ENCODE results near the gene KAT8. TPM values are rescaled to one million over a fixed set of nuclear protein-coding genes. Genes with fewer than 3 reads are reported as not detected.
"Not testable (repeated sequence)": the region's sequence is repeated elsewhere in the genome, so short reads cannot be mapped to it uniquely, and the experiment has no call there.

Gene KAT8
- total RNA-seq, 1 donor from 2014 or later, result 40.4 TPM

DNA sequence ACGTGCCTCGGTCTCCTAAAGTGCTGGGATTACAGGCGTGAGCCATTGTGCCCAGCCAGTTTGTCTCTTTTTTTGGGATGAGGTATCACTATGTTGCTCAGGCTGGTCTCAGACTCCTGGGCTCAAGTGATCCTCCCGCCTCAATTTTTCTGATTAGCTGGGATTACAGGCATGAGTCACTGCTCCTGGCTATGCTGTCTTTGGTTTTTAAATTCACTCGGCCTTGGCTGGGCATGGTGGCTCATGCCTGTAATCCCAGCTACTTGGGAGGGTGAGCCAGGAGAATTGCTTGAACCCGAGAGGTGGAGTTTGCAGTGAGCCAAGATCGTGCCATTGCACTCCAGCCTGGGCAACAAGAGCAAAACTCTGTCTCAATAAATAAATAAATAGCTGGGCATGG, 27.0 kb downstream of the KAT8 start:
- not testable (repeated sequence) for DNase-seq (ENCODE audit: low read depth, low spot score)

DNA sequence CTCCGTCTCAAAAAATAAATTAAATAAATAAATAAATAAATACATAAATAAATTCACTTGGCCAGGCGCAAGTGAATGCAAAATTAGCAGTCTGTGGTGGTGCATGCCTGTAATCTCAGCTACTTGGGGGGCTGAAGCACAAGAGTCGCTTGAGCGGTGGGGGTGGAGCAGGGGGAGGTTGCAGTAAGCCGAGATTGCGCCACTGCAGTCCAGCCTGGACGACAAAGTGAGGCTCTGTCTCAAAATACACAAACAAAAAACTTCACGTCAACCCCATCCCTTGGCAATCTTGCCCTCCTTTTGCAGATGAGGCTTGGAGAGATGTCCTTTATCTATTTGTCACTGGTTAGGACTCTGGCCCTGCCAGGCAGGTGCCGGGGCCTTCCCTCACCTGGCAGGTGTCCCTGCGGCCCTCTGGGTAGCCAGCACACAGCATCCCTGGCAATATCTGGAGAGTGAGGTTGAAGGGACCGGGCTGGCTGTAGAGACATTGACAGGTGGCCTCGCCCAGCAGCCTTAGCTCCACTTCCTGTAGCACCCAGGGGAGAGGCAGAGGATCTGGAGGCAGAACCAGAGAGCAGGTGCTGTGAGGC, 28.0 kb downstream of the KAT8 start:
- no peak for DNase-seq (ENCODE audit: low read depth, low spot score)

DNA sequence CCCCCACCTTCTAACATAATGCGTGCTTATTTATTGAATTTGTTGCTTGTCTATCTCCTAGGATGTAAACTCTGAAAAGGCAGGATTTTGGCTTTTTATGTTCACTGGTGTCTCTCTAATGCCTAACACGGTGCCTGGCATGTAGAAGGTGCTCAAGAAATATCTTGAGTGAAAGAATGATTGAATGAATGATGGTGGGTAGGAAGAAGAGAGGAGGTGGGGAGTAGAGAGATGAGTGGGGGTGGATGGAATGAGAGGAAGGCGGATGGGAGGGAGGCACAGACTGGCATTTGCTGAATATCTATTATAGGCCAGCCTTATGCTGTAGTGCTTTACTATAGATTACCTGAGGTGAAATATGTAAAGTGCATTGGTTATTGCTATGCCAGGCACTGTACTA, 30.1 kb downstream of the KAT8 start:
- no peak for DNase-seq (ENCODE audit: low read depth, low spot score)

- no peak for DNase-seq (ENCODE audit: low read depth, low spot score)
Observed at GRCh38 chr16:31148281-31148728, 30.8 kb downstream of the KAT8 start.

GRCh38 chr16:31148896-31149295, 31.4 kb downstream of the KAT8 start:
- no peak for DNase-seq (ENCODE audit: low read depth, low spot score)

DNA sequence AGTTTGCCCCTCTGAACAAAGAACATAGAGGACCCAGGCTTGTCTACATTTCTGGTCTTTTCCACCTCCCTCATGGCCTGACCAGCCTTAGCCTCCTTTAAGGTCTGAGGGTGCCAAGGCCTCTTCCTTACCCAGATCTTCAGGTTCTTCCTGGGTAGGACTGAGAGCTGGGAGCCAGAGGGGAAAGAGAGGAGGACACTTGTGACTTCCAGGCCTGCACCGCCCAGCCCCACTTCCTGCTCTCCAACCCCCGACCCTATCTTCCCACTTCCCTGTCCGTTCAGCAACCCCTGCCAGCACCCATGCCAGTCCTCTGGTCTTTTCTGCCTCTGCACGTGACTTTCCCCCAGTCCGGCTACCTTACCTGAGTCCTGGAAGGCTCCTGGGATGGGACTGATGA, 31.9 kb downstream of the KAT8 start:
- DNase-seq (ENCODE audit: low read depth, low spot score), result no peak

GRCh38 chr16:31149894-31150890, 32.7 kb downstream of the KAT8 start, which contains the start of gene PRSS36:
Gene PRSS36 (minus strand): TSS chr16:31150066. CDS start chr16:31150035, 31 bp downstream.
- DNase-seq (ENCODE audit: low read depth, low spot score), result no peak

GRCh38 chr16:31150976-31151375, 33.5 kb downstream of the KAT8 start:
- DNase-seq (ENCODE audit: low read depth, low spot score), result not testable (repeated sequence)

DNA sequence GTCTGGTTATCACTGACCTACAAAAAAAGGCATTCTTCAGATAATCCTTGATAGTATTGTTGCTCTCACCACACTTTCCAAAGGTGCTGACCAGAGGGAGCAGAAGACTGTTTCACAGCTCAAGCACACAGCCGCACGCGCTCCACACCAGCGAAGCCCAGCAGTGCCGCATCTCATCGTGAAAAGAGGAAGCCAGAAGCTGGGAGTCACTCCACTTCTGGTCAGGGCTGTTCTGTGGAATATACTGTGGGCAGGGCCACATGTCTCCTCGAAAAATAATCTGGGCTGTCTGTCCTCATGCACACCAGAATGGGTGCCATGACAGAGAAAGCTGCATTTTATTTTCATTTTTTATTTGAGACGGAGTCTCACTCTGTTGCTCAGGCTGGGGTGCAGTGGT, 39.7 kb downstream of the KAT8 start:
- no peak for DNase-seq (ENCODE audit: low read depth, low spot score)

DNA sequence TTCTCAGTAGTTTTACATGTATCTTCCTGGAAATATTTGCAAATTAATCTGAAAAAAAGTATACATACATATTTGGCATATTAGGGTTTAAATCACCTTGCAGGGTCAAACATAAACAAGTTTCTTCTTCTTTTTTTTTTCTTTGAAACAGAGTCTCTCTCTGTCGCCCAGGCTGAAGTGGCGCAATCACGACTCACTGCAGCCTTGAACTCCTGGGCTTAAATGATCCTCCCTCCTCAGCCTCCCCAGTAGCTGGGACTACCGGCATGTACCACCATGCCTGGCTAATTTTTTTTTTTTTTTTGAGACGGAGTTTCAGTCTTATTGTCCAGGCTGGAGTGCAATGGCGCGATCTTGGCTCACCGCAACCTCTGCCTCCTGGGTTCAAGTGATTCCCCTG, 49.9 kb downstream of the KAT8 start:
- no peak for DNase-seq (ENCODE audit: low read depth, low spot score)

- no peak for DNase-seq (ENCODE audit: low read depth, low spot score)
Observed at GRCh38 chr16:31168848-31169247, 51.4 kb downstream of the KAT8 start.

GRCh38 chr16:31170048-31170447, 52.6 kb downstream of the KAT8 start:
- DNase-seq (ENCODE audit: low read depth, low spot score), result not testable (repeated sequence)

DNA sequence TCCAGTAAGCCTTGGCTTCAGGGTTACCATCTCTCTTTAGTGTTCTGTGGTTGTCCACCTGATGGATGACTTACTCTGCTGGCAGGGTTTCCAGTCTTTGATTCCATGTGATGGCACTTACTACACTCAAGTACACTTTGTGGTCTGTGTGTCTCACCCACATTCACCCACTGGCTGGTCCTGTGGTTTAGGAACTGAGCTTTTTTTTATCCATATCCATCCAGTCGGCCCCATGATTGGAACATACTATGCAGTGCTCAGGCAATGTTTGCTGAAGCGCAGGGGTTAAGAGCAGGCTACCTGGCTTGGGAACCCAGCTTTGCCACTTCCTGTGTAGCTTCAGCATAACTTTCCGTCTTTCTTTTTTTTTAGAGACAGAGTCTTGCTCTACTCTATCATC, 59.7 kb downstream of the KAT8 start:
- DNase-seq (ENCODE audit: low read depth, low spot score), result no peak

GRCh38 chr16:31179219-31179746, 61.8 kb downstream of the KAT8 start:
- no peak for DNase-seq (ENCODE audit: low read depth, low spot score)

GRCh38 chr16:31179747-31180459, 62.4 kb downstream of the KAT8 start, which contains the start of gene FUS:
Gene FUS (plus strand): TSS chr16:31180139. CDS start chr16:31180215, 76 bp downstream.
- DNase-seq (ENCODE audit: low read depth, low spot score), result peak; percentile 49

Other genes with a start within 250 kb of the KAT8 start
- 28.8 and 30.7 TPM in 2 replicates for gene BCL7C, start 223.6 kb upstream of the KAT8 start, total RNA-seq
- 0.20 and 0.21 TPM in 2 replicates for gene CTF1, start 221.1 kb upstream of the KAT8 start, total RNA-seq
- gene FBXL19, start 194.1 kb upstream of the KAT8 start, total RNA-seq, result 27.0 and 29.7 TPM in 2 replicates
- gene ORAI3, start 168.6 kb upstream of the KAT8 start, total RNA-seq, result 12.4 and 19.5 TPM in 2 replicates
- gene SETD1A, start 159.9 kb upstream of the KAT8 start, total RNA-seq, result 2.2 and 2.4 TPM in 2 replicates
- gene HSD3B7, start 132.5 kb upstream of the KAT8 start, total RNA-seq, result 11.3 and 14.9 TPM in 2 replicates
- gene STX1B, start 107.0 kb upstream of the KAT8 start, total RNA-seq, result 0.33 and 0.39 TPM in 2 replicates
- gene STX4, start 84.1 kb upstream of the KAT8 start, total RNA-seq, result 32.0 and 32.5 TPM in 2 replicates
- 6.8 and 9.2 TPM in 2 replicates for gene ZNF668, start 43.4 kb upstream of the KAT8 start, total RNA-seq
- 13.8 and 14.1 TPM in 2 replicates for gene ZNF646, start 43.2 kb upstream of the KAT8 start, total RNA-seq
- gene PRSS53, start 28.7 kb upstream of the KAT8 start, total RNA-seq, result 0.92 TPM in 2 replicates
- gene VKORC1, start 22.9 kb upstream of the KAT8 start, total RNA-seq, result 53.6 and 78.7 TPM in 2 replicates
- gene BCKDK, start 9.3 kb upstream of the KAT8 start, total RNA-seq, result 19.8 and 20.2 TPM in 2 replicates
- gene PRSS8, start 18.1 kb downstream of the KAT8 start, total RNA-seq, result not detected in 2 replicates
- 0.40 and 0.49 TPM in 2 replicates for gene PRSS36, start 32.4 kb downstream of the KAT8 start, total RNA-seq
- gene FUS, start 62.5 kb downstream of the KAT8 start, total RNA-seq, result 42.0 and 61.1 TPM in 2 replicates
- gene PYCARD, start 85.1 kb downstream of the KAT8 start, total RNA-seq, result 68.2 and 81.8 TPM in 2 replicates
- gene TRIM72, start 96.5 kb downstream of the KAT8 start, total RNA-seq, result 0.04 TPM in 1 of 2 replicates, not detected in the other
- gene PYDC1, start 99.5 kb downstream of the KAT8 start, total RNA-seq, result not detected in 2 replicates
- gene ITGAM, start 142.3 kb downstream of the KAT8 start, total RNA-seq, result not detected in 2 replicates
- gene ITGAX, start 237.5 kb downstream of the KAT8 start, total RNA-seq, result 0.04 and 1.1 TPM in 2 replicates

All from pulmonary artery endothelial cell (primary cell).